ENCODE measurements around the gene GDPD5. TPM values are rescaled to one million over a fixed set of nuclear protein-coding genes. Genes with fewer than 3 reads are reported as not detected.

GDPD5 gene
- total RNA-seq, 6 donors from 2014 or later, result 5.7 to 34.6 (median 14.0) TPM

GRCh38 chr11:75425422-75425821 lies 100.3 kb downstream of the GDPD5 start:
- DNase-seq (peak in 1 of 2 donors; percentile 82), ATAC-seq (ENCODE audit: low FRiP score in 2 of 2) (no peak)
- Histone ChIP-seq H3K27me3 (peaks cover 0 to 13% (median 2%) of the 10 kb centered on the region in 4 donors), H3K9me3 (peaks cover 0 to 5% (median 0%) of the 10 kb centered on the region in 4 donors), H3K4me1 (peaks cover 5 to 34% (median 30%) of the 10 kb centered on the region in 4 donors), H3K27ac (no peak overlapping the region), H3K36me3 (no peaks in the 10 kb centered on the region), H3K4me3 (no peak overlapping the region)
- WGBS, 2 donors, result 89 to 90% methylated on average over 8 to 29 of the region's 29 CpGs
- TF ChIP-seq CTCF (IDR thresholded peaks at IDR 0.05) (no peak), POLR2A (IDR thresholded peaks at IDR 0.05) (no peak), EP300 (IDR thresholded peaks at IDR 0.05) (no peak), POLR2AphosphoS5 (IDR thresholded peaks at IDR 0.05) (no peak)

GRCh38 chr11:75424396-75424795 lies 101.3 kb downstream of the GDPD5 start:
- Histone ChIP-seq H3K27me3 (peaks cover 0 to 4% (median 0%) of the 10 kb centered on the region in 4 donors), H3K4me1 (peaks cover 4 to 32% (median 24%) of the 10 kb centered on the region in 4 donors), H3K36me3 (no peaks in the 10 kb centered on the region), H3K4me3 (no peak overlapping the region), H3K9me3 (peaks cover 0 to 2% (median 0%) of the 10 kb centered on the region in 4 donors), H3K27ac (peak overlapping the region in 1 of 4 donors; percentile 45)
- WGBS, 2 donors, result 83 to 89% methylated on average over 1 of the region's 1 CpG
- no peak for TF ChIP-seq CTCF (IDR thresholded peaks at IDR 0.05)
- TF ChIP-seq POLR2AphosphoS5 (IDR thresholded peaks at IDR 0.05), result no peak
- TF ChIP-seq POLR2A (IDR thresholded peaks at IDR 0.05), result no peak
- ATAC-seq (ENCODE audit: low FRiP score in 2 of 2) (no peak), DNase-seq (no peak)

- H3K27ac ChIP-seq, result peak overlapping the region in 1 of 4 donors; percentile 45
- no peaks in the 10 kb centered on the region for H3K36me3 ChIP-seq
- no peak for TF ChIP-seq POLR2AphosphoS5 (IDR thresholded peaks at IDR 0.05)
- no peak for TF ChIP-seq CTCF (IDR thresholded peaks at IDR 0.05)
- no peak for TF ChIP-seq EP300 (IDR thresholded peaks at IDR 0.05)
- no peak for TF ChIP-seq POLR2A (IDR thresholded peaks at IDR 0.05)
- H3K4me3 ChIP-seq, result no peak overlapping the region
- WGBS, 2 donors, result 53 to 85% methylated on average over 3 to 9 of the region's 9 CpGs
- H3K4me1 ChIP-seq, result peaks cover 6 to 27% (median 23%) of the 10 kb centered on the region in 4 donors
- H3K9me3 ChIP-seq, result no peaks in the 10 kb centered on the region
- ATAC-seq (ENCODE audit: low FRiP score in 2 of 2), result no peak
- DNase-seq, result no peak
- H3K27me3 ChIP-seq, result no peaks in the 10 kb centered on the region
Measured at GRCh38 chr11:75423721-75424120, 102.0 kb downstream of the GDPD5 start.

GRCh38 chr11:75422248-75423231 lies 103.2 kb downstream of the GDPD5 start:
- peak; percentile 27 to 82 for ATAC-seq (ENCODE audit: low FRiP score in 2 of 2)

GRCh38 chr11:75421902-75422247 lies 103.9 kb downstream of the GDPD5 start:
- Histone ChIP-seq H3K9me3 (no peaks in the 10 kb centered on the region), H3K36me3 (no peaks in the 10 kb centered on the region), H3K27ac (peak overlapping the region; percentile 52 to 69 (median 65)), H3K4me3 (no peak overlapping the region), H3K4me1 (peaks cover 9 to 35% (median 18%) of the 10 kb centered on the region in 4 donors), H3K27me3 (no peaks in the 10 kb centered on the region)
- TF ChIP-seq CTCF (IDR thresholded peaks at IDR 0.05) (no peak), POLR2AphosphoS5 (IDR thresholded peaks at IDR 0.05) (no peak)
- no peak for DNase-seq
- peak in 1 of 2 donors; percentile 7 for ATAC-seq (ENCODE audit: low FRiP score in 2 of 2)
- 62 to 77% methylated on average over 2 of the region's 2 CpGs for WGBS, 2 donors

More at GRCh38 chr11:75422248-75423231, 103.2 kb downstream of the GDPD5 start:
- 71 to 75% methylated on average over 15 of the region's 15 CpGs for WGBS, 2 donors
- TF ChIP-seq POLR2A (IDR thresholded peaks at IDR 0.05) (peak in 1 of 4 donors; percentile 9), EP300 (IDR thresholded peaks at IDR 0.05) (no peak)
- DNase-seq, result peak in 1 of 2 donors; percentile 82
- no peaks in the 10 kb centered on the region for H3K36me3 ChIP-seq
- no peaks in the 10 kb centered on the region for H3K27me3 ChIP-seq
- H3K4me1 ChIP-seq, result peaks cover 9 to 35% (median 19%) of the 10 kb centered on the region in 4 donors
- H3K27ac ChIP-seq, result peak overlapping the region; percentile 52 to 69 (median 65)
- H3K4me3 ChIP-seq, result no peak overlapping the region
- no peaks in the 10 kb centered on the region for H3K9me3 ChIP-seq
